ENCODE data around the gene TCHP. TPM values are rescaled to one million over a fixed set of nuclear protein-coding genes. Genes with fewer than 3 reads are reported as not detected.

TCHP gene, protein sequence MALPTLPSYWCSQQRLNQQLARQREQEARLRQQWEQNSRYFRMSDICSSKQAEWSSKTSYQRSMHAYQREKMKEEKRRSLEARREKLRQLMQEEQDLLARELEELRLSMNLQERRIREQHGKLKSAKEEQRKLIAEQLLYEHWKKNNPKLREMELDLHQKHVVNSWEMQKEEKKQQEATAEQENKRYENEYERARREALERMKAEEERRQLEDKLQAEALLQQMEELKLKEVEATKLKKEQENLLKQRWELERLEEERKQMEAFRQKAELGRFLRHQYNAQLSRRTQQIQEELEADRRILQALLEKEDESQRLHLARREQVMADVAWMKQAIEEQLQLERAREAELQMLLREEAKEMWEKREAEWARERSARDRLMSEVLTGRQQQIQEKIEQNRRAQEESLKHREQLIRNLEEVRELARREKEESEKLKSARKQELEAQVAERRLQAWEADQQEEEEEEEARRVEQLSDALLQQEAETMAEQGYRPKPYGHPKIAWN
- 14.8 to 18.9 TPM (median 18.0 TPM) in 5 replicates for total RNA-seq (2022; extraction: Qiagen RNA extraction)

DNA sequence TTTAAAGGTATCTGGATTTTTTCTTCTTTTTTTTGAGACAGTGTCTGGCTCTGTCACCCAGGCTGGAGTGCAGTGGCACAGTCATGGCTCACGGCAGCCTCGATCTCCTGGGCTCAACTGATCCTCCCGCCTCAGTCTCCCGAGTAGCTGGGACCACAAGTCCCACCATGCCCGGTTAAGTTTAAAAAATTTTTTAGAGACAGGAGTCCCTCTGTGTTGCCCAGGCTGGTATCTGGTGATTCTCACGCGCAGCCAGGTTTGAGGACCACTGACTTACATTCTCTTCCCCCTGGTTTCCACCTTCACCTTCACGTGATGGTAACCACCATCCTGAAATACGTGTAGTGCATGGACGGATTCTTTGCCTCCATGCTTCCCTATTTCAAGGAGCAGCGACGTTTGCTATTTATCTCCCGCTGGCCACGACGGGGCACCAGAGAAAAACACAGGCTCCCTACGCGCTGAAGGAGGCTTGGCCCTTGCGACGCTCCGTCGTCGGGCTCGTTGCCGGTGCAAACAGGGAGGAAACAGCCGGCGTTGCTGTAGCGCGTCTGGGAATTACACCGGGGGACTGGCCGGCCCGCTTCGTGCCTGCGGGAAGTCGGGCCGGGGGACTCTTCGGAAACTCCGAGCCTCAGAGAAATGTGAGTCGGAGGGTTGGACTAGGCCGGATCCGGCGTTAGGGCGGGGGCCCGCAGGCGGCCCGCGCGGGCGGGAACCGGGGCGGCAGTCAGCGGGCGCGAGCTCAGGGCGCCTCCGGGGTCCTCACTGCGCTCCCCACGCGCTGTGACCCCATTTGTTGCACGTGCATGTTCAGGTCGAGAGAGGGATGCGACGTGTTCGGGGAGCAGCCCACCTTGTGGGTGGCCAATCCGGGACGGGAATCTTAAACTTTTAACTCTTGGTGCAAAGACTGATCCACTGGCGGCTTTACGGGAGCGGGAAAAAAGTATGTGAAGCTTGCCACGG, at the start of gene TCHP:
Gene TCHP, plus strand, starts transcription at position 492 of the 969 bp plus-strand sequence. CDS start 2,753 bp downstream, outside the sequence.

DNA sequence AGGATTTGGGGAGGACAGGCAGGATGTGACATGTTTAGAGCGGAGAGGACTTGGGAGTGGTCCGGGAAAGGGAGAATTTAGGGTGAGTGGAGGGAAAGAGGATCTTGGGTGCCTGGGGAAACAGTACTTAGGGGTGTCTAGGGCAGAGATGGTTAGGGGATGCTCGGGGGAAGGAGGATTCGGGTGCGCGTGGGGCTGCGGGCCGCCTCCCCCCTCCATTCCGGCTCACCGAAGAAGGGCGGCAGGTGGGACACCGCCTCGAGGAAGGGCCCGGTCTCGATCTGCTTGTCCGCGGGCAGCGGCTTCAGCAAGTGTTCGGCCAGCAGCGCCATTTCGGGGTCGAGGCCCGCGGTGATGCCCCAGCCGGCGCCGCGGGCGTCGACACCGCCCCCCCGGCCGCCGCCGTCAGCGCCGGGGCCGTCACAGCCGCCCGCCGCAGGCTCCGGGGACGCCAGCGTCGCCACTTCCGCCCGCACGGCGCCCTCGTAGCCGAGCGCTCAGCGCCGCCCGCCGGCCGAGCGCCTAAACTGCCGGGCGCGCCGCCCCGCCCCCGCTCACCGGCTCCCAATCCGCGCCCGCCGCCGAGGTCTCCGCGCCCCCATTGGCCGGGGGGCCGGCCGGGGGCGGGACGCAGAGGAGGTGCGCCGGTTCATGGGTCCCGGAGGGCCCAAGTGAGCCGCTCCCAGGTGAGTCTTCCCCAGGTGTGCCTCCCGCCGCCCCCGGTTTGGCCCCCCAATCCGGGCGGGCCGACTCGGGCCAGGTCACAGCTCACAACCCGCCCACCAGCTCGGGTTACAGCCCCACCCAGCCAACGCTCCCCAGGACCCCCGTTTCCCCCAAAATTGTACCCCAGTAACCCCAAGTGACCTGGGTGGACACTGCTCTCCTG, 19.8 kb upstream of the TCHP start, which contains the start of gene GLTP:
Gene GLTP, minus strand, starts transcription at position 499 of the 889 bp plus-strand sequence. Its CDS starts 167 bp downstream, at position 332.

Other genes starting within 250 kb of the TCHP start
- gene FAM222A, start 186.4 kb upstream of the TCHP start, total RNA-seq (2022; extraction: Qiagen RNA extraction): 3.4 to 7.2 TPM (median 5.2 TPM) in 5 replicates
- 0.06 to 0.15 TPM (median 0.08 TPM) in 5 replicates for gene TRPV4, start 66.9 kb upstream of the TCHP start, total RNA-seq (2022; extraction: Qiagen RNA extraction)
- gene GLTP, start 19.7 kb upstream of the TCHP start, total RNA-seq (2022; extraction: Qiagen RNA extraction): 19.2 to 21.6 TPM (median 19.9 TPM) in 5 replicates
- gene GIT2, start 96.1 kb downstream of the TCHP start, total RNA-seq (2022; extraction: Qiagen RNA extraction): 16.6 to 21.7 TPM (median 20.1 TPM) in 5 replicates
- gene ANKRD13A, start 99.2 kb downstream of the TCHP start, total RNA-seq (2022; extraction: Qiagen RNA extraction): 14.6 to 23.0 TPM (median 17.9 TPM) in 5 replicates
- gene C12orf76, start 148.2 kb downstream of the TCHP start, total RNA-seq (2022; extraction: Qiagen RNA extraction): 6.6 to 8.4 TPM (median 7.7 TPM) in 5 replicates
- 13.8 to 28.1 TPM (median 21.0 TPM) in 5 replicates for gene IFT81, start 224.1 kb downstream of the TCHP start, total RNA-seq (2022; extraction: Qiagen RNA extraction)